Lower lobe of right lung (tissue), 2 donors: Measurements from ENCODE around the gene WDR76. TPM values are rescaled to one million over a fixed set of nuclear protein-coding genes. Genes with fewer than 3 reads are reported as not detected.

ENCODE experiments used
- ATAC-seq, 2 donors: fragments of 200-7000 bp; cut with Tn5 transposase; one replicate each; pipeline ENCODE4 v1.9.1; 2020 to 2022; ENCODE audit warnings: mild to moderate bottlenecking in 2 of 2, moderate library complexity in 2 of 2
- DNase-seq: peaks from one replicate; pipeline ENCODE4 v3.0.0-alpha.2; 2020
- H3K27ac ChIP-seq: fragments of 200-600 bp; one replicate; pipeline ENCODE4 v1.8.0; 2022
- H3K27me3 ChIP-seq: fragments of 200-600 bp; one replicate; pipeline ENCODE4 v1.8.0; 2022; ENCODE audit warnings: low read depth
- H3K36me3 ChIP-seq: fragments of 200-600 bp; one replicate; pipeline ENCODE4 v1.8.0; 2022; ENCODE audit warnings: mild to moderate bottlenecking
- H3K4me1 ChIP-seq: fragments of 200-600 bp; one replicate; pipeline ENCODE4 v1.8.0; 2022
- H3K4me3 ChIP-seq: fragments of 200-600 bp; one replicate; pipeline ENCODE4 v1.8.0; 2022; ENCODE audit warnings: mild to moderate bottlenecking
- H3K9me3 ChIP-seq: fragments of 200-600 bp; one replicate; pipeline ENCODE4 v1.8.0; 2022
- intact Hi-C: fragments of 100-400 bp; cut with DNase I; formaldehyde crosslinking; loops from one replicate; pipeline ENCODE4 v1.11.0; 2022
- total RNA-seq: library from RNA; stranded (reverse); fragmentation: NEBNext Ultra II Directional; extraction: Animal tissue kit (Norgen Biotek cat#: 25700); gene quantifications from one replicate; pipeline ENCODE4 v1.2.1, GENCODE V29; 2021
- TF ChIP-seq, protein P1 (sequence below): fragments of 200-600 bp; IDR thresholded peaks from one replicate; pipeline ENCODE4 v1.8.0; 2022; ENCODE audit warnings: antibody characterized with exemption, mild to moderate bottlenecking
- donor health status: DM: no; HTN: yes; CAD: no; lungs with severe emphysema.

WDR76 gene
- total RNA-seq, 1 donor from 2014 or later, result 5.7 TPM

DNA sequence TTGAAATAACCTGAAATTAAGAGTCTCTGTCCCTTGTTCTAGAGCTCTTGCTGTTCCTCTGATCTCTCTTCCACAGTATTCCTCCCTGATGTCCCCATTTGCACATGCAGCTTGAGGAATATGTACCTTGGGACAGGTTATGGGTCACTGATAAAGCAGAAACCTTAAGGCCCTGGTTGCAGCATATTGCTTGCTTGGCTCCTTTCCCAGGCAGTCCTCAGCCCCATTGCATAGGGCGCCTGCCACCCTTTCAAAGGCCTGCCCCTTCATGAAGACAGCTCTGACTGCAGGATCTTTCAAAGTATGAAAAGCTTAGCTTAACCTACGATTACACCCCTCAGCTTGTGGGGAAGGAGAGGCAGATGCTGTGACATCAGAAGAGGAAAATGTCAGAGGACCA lies 51.6 kb downstream of the WDR76 start:
- Histone ChIP-seq H3K9me3 (no peaks in the 10 kb centered on the region), H3K4me3 (no peak overlapping the region), H3K27me3 (no peaks in the 10 kb centered on the region), H3K4me1 (no peaks in the 10 kb centered on the region), H3K27ac (no peak overlapping the region), H3K36me3 (no peaks in the 10 kb centered on the region)
- TF ChIP-seq, protein P1, sequence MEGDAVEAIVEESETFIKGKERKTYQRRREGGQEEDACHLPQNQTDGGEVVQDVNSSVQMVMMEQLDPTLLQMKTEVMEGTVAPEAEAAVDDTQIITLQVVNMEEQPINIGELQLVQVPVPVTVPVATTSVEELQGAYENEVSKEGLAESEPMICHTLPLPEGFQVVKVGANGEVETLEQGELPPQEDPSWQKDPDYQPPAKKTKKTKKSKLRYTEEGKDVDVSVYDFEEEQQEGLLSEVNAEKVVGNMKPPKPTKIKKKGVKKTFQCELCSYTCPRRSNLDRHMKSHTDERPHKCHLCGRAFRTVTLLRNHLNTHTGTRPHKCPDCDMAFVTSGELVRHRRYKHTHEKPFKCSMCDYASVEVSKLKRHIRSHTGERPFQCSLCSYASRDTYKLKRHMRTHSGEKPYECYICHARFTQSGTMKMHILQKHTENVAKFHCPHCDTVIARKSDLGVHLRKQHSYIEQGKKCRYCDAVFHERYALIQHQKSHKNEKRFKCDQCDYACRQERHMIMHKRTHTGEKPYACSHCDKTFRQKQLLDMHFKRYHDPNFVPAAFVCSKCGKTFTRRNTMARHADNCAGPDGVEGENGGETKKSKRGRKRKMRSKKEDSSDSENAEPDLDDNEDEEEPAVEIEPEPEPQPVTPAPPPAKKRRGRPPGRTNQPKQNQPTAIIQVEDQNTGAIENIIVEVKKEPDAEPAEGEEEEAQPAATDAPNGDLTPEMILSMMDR, result no peak
- no peak for ATAC-seq
- intact Hi-C loops, result no loop called here
- DNase-seq, result no peak

DNA sequence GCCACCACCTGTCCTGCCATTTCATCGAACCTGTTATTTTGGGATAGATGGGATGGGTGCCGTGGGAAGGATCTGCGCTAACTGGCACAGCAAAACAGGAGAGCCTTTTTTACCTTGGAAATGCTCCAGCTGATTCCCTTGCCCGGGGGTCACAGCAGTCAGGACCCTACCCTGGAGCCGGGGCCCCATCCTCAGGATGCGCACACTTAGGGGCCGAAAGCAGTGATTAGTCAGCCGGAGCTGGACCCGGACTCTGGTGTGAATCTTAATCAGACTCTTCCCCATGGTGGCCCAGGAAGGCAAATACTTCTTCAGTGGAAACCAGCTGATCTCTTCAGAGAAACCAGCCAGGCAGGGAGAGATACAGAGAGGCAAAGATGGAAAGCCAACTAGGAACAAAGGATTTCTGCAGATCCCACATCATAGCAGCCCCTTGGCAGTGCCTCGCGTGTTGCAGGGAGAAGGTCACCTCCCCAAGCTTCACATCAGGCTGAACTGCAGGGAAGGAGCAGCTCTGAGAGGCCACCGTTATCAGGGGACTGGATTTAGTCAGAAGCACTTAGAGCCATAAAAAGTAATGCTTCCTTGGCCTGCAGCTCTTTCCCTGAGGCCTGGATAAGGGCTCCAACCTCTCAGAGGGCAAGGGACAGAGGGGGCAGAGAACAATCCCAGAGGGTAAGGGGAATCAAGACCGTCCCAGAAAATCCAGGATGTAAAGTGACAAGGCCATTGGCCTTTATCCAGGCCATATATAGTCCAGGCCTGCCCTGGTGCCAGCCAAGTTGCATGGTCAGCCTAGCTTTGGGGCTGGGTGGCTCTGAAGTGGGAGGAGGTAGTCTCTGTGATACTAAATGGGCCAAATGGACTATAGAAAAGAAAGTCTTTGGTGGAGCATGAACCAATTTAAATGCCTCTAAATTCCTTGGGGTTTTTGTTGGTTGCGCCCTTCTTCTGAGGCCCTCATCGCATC lies 52.9 kb downstream of the WDR76 start:
- no peaks in the 10 kb centered on the region for H3K27me3 ChIP-seq
- H3K27ac ChIP-seq, result no peak overlapping the region
- no peaks in the 10 kb centered on the region for H3K9me3 ChIP-seq
- DNase-seq (no peak), ATAC-seq (no peak)
- H3K4me1 ChIP-seq, result no peaks in the 10 kb centered on the region
- TF ChIP-seq, protein P1, result no peak
- no peaks in the 10 kb centered on the region for H3K36me3 ChIP-seq
- intact Hi-C loops, result no loop called here
- no peak overlapping the region for H3K4me3 ChIP-seq

DNA sequence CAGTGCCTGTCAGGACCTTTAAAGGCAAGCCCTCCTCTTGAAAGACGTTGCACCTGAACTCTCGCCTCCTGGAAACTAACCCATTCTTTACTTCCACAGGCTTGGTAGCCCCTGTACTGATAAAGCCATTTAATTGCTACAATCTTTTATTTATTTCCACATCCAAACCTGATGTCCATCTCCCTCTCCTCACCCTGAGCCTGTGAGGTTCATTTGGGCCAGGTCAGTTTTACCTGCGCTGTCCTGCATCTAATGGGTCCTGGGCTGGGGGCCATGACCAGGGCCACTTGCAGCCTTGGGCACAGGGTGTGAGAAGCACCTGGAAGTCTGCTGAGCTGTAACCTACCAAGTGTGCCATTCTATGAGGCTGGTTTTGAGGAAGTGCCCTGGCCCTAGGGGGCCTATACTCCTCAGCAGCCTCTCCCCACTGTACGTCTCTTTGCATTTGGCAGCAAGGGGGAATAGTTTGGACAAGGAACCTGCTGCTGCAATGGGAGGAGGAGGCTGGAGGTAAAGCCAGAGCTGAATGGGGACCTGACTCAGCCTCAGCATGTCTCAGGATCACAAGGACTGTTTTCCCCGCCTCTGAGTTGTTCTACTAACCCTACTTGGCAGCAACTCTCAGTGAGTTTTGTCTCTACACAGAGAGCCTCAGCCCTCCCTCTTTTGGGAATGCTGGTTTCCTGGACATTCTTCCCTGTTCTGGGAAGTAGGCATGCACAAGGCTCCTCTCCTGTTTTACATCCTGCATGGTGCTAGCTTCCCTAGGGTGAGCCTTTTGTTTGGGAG lies 53.8 kb downstream of the WDR76 start:
- no peaks in the 10 kb centered on the region for H3K9me3 ChIP-seq
- intact Hi-C loops, result no loop called here
- no peaks in the 10 kb centered on the region for H3K36me3 ChIP-seq
- no peaks in the 10 kb centered on the region for H3K27me3 ChIP-seq
- H3K4me1 ChIP-seq, result no peaks in the 10 kb centered on the region
- DNase-seq (no peak), ATAC-seq (no peak)
- H3K4me3 ChIP-seq, result no peak overlapping the region
- TF ChIP-seq, protein P1, result no peak
- no peak overlapping the region for H3K27ac ChIP-seq

DNA sequence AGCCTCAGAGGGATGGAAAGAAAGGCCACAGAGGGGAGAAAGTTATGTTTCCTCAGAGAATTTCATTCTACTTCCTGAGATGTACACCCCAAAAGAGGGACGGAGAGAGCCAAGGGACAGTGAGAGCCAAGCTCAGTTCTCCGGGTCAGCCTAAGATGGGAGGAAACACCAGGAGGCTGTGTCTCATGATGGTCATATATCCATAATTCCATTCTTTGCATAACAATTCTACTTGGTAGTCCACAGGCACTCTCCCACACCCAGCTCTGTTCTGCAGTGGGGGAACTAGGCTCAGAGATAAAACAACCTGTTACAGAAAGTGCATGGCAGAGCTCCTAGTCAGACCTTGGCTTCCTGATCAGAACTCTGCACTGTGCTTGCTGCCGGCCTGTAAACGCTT lies 54.4 kb downstream of the WDR76 start:
- no peak for DNase-seq
- H3K27me3 ChIP-seq, result no peaks in the 10 kb centered on the region
- no peaks in the 10 kb centered on the region for H3K9me3 ChIP-seq
- H3K27ac ChIP-seq, result no peak overlapping the region
- no peaks in the 10 kb centered on the region for H3K36me3 ChIP-seq
- H3K4me3 ChIP-seq, result no peak overlapping the region
- H3K4me1 ChIP-seq, result no peaks in the 10 kb centered on the region
- ATAC-seq, result no peak
- intact Hi-C loops, result no loop called here
- TF ChIP-seq, protein P1, result no peak

DNA sequence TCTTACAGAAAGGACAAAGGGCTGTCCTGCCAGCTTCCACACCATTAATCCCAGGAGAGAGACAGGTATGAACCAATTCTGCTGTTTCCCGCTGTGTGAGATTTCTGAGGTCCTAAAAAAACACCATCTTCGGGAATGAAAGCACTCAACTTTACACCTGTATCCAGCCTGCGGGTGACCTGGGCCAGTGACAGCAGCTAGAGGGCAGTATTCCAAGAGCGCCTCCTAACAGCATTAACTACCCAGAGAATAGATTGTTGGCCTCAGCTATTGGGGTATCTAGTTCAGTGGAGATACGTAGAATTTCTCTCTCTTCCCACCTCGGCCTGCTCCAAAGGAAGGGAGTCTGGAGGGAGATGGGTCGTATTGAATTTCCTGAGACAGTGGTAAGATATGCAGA lies 55.1 kb downstream of the WDR76 start:
- no peaks in the 10 kb centered on the region for H3K4me1 ChIP-seq
- no peaks in the 10 kb centered on the region for H3K27me3 ChIP-seq
- H3K36me3 ChIP-seq, result no peaks in the 10 kb centered on the region
- H3K9me3 ChIP-seq, result no peaks in the 10 kb centered on the region
- TF ChIP-seq, protein P1, result peak; percentile 11
- ATAC-seq, result no peak
- no peak for DNase-seq
- no peak overlapping the region for H3K4me3 ChIP-seq
- intact Hi-C loops, result no loop called here
- H3K27ac ChIP-seq, result no peak overlapping the region
